ENCODE measurements around the gene ACSM5.
"Not testable (repeated sequence)": the region's sequence is repeated elsewhere in the genome, so short reads cannot be mapped to it uniquely, and the experiment has no call there.

ACSM5 gene

GRCh38 chr16:20399185-20399584 lies 10.1 kb upstream of the ACSM5 start:
- no peak for DNase-seq

DNA sequence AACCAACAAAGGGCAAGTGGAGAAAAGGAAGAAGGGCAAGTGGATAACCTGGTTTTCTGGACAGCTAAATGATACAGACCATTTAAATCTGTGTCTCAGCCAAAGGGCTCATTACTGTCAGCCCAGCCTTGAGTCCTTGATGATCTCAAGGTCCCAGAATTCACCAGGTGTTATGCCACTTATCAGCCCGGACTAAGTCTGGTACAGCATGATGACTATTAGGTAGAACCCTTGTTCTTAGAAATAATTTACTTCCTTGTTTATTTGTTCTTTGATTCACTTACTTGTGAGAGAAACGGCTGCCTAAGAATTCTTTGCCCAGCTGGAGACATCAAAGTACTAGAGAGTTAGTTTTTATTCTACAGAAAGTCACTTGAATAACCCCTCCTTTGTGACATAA lies 8.3 kb upstream of the ACSM5 start:
- no peak for DNase-seq

- DNase-seq = no peak
Observed at GRCh38 chr16:20401475-20402016, 7.8 kb upstream of the ACSM5 start.

GRCh38 chr16:20402651-20403050 lies 6.7 kb upstream of the ACSM5 start:
- no peak for DNase-seq

- DNase-seq = no peak
Observed at GRCh38 chr16:20404637-20405036, 4.7 kb upstream of the ACSM5 start, which contains the start of gene PDILT. Gene PDILT, minus strand, starts transcription at chr16:20404737. Its CDS starts 5,437 bp downstream, at chr16:20399300.

GRCh38 chr16:20410121-20410723 lies 888 bp downstream of the ACSM5 start:
- no peak for DNase-seq

- DNase-seq = no peak
Observed at GRCh38 chr16:20411055-20411454, 1.7 kb downstream of the ACSM5 start.

DNA sequence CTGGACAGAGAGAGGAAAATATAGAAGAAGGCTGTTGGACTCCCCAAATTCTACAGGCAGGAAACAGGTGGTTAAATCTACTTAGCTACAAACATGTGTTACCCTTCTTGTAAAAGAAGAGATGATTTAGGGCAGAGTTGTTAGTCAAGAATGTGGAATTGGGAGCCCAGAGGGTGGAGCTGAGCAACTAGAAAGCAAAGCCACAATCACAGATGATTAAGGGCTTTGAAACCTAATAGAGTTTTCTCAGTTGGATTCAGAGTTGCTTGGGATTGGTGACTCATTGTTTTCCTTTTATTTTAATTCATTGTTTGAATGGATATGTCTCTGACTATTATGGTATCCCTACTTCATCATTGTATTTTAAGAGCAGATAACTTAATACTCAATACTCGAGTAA lies 6.2 kb downstream of the ACSM5 start:
- no peak for DNase-seq

GRCh38 chr16:20419093-20419492 lies 9.8 kb downstream of the ACSM5 start:
- not testable (repeated sequence) for DNase-seq

- not testable (repeated sequence) for DNase-seq
Observed at GRCh38 chr16:20421748-20422147, 12.4 kb downstream of the ACSM5 start.

GRCh38 chr16:20423772-20424128 lies 14.4 kb downstream of the ACSM5 start:
- DNase-seq = not testable (repeated sequence)

GRCh38 chr16:20424129-20424866 lies 15.0 kb downstream of the ACSM5 start:
- no peak for DNase-seq

- not testable (repeated sequence) for DNase-seq
Observed at GRCh38 chr16:20427401-20427797, 18.1 kb downstream of the ACSM5 start.

DNA sequence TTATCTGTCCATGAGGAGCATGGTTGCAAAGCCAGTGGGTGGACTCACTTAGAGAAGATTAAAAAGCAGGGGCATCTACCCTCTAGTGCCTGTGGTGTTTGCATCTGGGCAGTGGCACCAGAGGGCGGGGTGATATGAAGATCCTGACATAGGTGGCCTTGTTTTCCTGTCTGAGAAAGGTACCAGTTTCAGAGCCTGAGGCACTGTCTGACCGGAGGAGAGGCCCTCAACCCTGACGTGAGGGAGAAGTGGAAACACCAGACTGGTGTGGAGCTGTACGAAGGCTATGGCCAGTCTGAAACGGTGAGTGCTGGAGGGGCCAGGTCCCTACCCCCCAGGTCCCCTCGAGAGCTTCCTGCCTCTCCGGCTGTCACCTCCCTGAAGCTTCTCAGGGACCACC lies 20.2 kb downstream of the ACSM5 start:
- DNase-seq = not testable (repeated sequence)

GRCh38 chr16:20430480-20430879 lies 21.1 kb downstream of the ACSM5 start:
- not testable (repeated sequence) for DNase-seq

- no peak for DNase-seq
Observed at GRCh38 chr16:20430948-20431347, 21.6 kb downstream of the ACSM5 start.

DNA sequence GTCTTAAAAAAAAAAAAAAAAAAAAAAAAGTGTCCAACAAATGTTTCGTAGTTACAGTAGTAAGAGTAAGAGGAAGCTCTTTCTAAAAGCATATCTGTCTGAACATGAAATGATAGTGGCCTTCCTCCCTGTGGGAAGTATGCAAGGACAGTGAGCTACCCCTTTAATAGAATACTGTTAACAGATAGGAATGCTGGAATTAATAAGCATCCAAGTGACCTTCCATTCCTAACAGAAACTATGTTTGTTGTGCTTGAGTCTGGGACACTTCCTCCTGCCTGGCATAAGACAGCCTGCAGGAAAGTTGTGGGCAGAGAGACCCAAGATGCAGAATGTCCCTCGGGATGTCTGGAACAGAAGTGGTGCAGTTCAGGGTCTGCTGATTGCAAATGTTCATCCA lies 29.6 kb downstream of the ACSM5 start:
- DNase-seq = not testable (repeated sequence)

DNA sequence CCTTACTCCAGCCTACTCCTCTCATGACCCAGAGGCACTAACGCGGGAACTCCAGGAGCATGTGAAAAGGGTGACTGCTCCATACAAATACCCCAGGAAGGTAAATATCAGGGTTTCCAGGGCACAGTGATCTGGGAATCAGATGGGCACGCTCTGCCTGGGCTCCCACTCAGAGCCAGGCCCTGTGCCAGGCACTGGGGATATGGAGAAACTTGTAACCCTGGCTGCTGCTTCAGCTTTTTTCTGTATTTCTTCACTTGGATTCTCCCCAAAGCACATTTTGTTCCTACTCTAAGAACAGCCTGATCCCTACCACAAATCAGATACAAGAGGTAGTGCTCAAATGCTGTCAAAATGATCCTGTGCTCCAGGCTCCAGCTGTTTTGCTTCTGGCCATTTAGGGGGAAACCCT lies 30.5 kb downstream of the ACSM5 start:
- not testable (repeated sequence) for DNase-seq

DNA sequence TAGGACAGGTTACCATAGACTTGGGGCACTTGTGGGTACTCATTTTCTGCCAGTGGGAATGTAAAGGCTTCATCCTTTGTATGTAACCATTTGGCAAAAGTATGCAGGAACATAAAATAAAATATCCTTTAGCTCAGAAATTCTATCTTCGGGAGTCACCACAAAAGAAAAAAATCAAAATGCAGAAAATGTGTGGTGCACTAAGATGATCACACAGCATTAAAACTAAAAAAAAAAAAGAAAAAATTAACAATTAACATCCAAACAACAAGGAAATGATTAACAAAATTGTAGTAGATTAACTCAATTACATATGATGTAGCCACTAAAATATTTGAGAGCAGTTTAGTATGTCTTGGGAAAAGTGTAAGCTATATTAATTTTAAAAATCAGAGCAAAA lies 31.4 kb downstream of the ACSM5 start:
- not testable (repeated sequence) for DNase-seq

DNA sequence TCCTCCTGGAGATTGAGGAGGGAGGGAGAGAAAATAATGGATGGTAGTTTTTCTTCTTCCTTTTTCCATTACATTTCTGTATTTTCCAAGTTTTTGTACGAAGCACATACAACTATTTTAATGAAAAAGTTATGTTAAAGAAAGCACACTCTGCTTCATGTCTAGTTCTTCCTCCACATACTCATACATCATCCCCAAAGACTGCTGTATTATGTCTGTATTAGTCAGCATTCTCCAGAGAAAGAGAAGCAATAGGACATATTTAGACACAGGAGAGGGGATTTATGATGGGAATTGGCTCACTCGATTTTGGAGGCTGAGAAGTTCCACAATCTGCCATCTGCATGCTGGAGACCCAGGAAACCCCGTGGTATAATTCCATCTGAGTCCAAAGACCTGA lies 31.9 kb downstream of the ACSM5 start:
- no peak for DNase-seq

DNA sequence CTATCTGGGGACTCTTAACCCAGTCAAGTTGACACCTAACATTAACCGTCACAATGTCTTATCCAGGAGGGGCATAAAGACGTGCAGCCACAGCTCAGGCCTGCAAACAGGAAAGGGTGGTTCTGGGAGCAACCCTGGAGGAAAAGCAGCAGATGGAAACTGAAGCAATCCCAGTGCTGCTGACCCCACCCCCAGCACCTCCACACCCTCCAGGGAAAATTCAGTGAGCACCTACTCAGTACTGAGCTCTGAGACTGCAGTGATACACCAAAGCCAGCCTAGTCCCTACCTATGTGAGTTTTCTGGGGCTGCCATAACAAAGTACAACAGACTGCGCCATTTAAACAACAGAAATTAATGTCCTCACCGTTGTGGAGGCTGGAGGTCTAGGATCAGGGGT lies 32.5 kb downstream of the ACSM5 start:
- DNase-seq = not testable (repeated sequence)

DNA sequence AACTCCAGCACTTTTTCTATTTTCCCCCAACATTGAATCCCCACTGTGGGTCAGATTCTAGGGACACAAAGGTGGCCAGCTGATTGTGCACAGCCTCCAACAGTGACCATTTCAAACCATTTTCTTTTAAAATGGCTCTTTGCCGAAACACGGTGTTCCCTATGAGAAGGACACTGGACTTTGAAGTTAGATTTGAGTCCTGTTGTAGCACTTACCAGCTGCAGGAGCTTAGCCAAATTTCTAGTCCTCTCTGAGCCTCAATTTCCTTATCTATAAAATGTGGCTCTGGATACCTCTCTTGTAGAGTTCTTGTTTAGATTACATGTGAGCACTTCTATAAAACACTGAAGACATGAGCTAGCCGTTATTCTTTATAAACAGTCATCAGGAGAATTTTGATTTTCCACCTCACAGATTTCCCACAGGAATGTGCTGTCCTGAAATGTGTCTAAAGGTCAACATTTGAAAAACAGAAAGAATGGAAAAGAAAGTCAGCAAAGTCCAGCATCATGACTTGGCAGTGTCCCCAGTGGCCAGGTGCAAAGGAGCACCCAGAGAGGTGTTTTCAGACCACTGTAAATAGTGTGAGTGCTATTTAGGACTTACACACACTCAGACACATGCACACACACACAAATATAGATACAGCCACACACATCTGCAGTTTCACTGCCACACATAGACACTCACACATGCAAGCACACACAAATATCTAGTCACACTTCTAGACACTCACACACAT lies 37.5 kb downstream of the ACSM5 start:
- not testable (repeated sequence) for DNase-seq

DNA sequence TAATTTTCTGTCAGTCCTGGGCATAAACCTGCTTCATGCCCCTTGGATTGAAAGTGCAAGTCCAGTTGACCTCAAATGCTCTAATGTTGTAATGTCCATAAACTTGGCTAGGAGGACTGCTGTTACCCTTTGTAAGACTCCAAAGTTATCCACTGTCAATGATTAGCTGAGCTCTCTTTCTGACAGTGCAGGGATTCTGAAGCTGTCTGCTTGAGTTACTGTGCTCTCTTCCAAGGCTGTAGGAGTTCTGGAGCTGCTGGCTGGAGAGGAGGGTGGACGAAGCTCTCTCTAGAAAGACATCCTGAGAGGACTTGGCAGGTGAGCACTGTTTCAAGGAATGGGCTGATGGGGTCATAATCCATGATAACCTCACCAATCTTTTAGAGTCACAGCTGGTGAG lies 42.0 kb downstream of the ACSM5 start, which contains the start of gene ACSM2A:
Gene ACSM2A, plus strand, starts transcription at position 158 of the 400 bp plus-strand sequence. CDS start 8,594 bp downstream, outside the sequence.
- DNase-seq = not testable (repeated sequence)

Data from DMS79 (cell line).